Gastroesophageal sphincter (tissue), 4 donors: ENCODE measurements around the gene PHKA1. TPM values are rescaled to one million over a fixed set of nuclear protein-coding genes. Genes with fewer than 3 reads are reported as not detected.

Experiments used
- ATAC-seq: fragments of 150-250 bp; one replicate; pipeline ENCODE4 v1.9.1; 2016; ENCODE audit warnings: mild to moderate bottlenecking, moderate library complexity
- H3K27ac ChIP-seq, 4 donors: fragments of 200-600 bp; sonication (generic) in 3 of 4; 1 replicate in 3 of 4; 2 replicates in 1 of 4; pipeline ENCODE4 v1.5.1; 2016 to 2019
- H3K27me3 ChIP-seq: fragments of 200-600 bp; sonication (generic); one replicate; pipeline ENCODE4 v1.5.1; 2019
- H3K36me3 ChIP-seq, 2 donors: fragments of 200-600 bp; sonication (generic); one replicate each; pipeline ENCODE4 v1.5.1; 2019; ENCODE audit warnings: control low read depth in 1 of 2
- H3K4me1 ChIP-seq, 3 donors: fragments of 200-600 bp; sonication (generic); 1 replicate in 2 of 3; 2 replicates in 1 of 3; pipeline ENCODE4 v1.5.1; 2016 to 2019; ENCODE audit warnings: control low read depth in 2 of 3
- H3K4me3 ChIP-seq, 2 donors: fragments of 200-600 bp; sonication (generic); one replicate each; pipeline ENCODE4 v1.5.1; 2019; ENCODE audit warnings: mild to moderate bottlenecking in 1 of 2, moderate library complexity in 1 of 2
- H3K9me3 ChIP-seq, 3 donors: fragments of 200-600 bp; sonication (generic); one replicate each; pipeline ENCODE4 v1.5.1; 2017 to 2019; ENCODE audit warnings: control low read depth in 2 of 3
- EP300 ChIP-seq: sonication (generic); formaldehyde crosslinking; IDR thresholded peaks from one replicate; pipeline ENCODE4 v1.6.1; 2017; ENCODE audit warnings: antibody characterized with exemption, mild to moderate bottlenecking
- POLR2A ChIP-seq, 2 donors: fragments of 450-650 bp; IDR thresholded peaks; one replicate each; pipeline ENCODE4 v1.6.1; 2017; ENCODE audit warnings: antibody characterized with exemption in 2 of 2, mild to moderate bottlenecking in 2 of 2, moderate library complexity in 1 of 2
- POLR2AphosphoS5 ChIP-seq: sonication (generic); formaldehyde crosslinking; IDR thresholded peaks from one replicate; pipeline ENCODE4 v1.6.1; 2017; ENCODE audit warnings: antibody characterized with exemption
- WGBS, 2 donors: methylation state at CpG; one replicate each; pipeline ENCODE4 v1.1.5; 2018; ENCODE audit warnings: low coverage in 1 of 2; 5-methylcytosine and 5-hydroxymethylcytosine counted together
- total RNA-seq, 4 donors: library from RNA; depleted of rRNA; stranded (reverse); fragments of >200 nt; gene quantifications; one replicate each; pipeline ENCODE4 v1.1.0, GENCODE V29; 2016
- TF ChIP-seq, protein P1 (sequence below), 4 experiments: fragments of 200-600 bp in 2 of 4; fragments of 450-650 bp in 2 of 4; sonication (generic) in 1 of 4; IDR thresholded peaks; one replicate each; pipeline ENCODE4 v1.5.1; 2017 to 2019; ENCODE audit warnings: antibody characterized with exemption in 4 of 4, mild to moderate bottlenecking in 2 of 4, moderate library complexity in 2 of 4

Gene PHKA1
- total RNA-seq, 4 donors from 2014 or later = 4.5 to 22.9 (median 15.7) TPM

DNA sequence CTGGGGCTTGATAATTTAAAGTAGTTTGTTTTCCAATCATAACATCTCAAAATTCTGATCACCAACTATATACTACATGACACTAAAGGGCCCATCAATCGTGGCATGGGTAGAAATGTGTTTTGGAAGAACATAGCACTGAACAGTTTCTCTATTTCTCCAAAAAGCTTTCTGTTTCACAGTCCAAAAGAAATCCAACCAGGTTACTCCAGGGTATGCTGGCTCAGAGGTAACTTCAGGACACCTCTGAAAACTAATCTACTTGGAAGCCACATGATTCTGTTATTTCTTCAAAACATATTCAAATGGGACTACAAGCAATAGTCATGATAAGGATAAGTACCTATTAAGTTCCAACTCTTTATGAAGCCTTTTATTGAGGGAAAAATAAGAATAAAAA is 8.3 kb downstream of the PHKA1 start:
- ATAC-seq = no peak
- whole genome bisulfite sequencing, 2 donors = 0 to 50% methylated on average over 1 of the region's 1 CpG
- TF ChIP-seq POLR2AphosphoS5 = no peak
- no peak for TF ChIP-seq EP300
- no peak for TF ChIP-seq POLR2A (IDR thresholded peaks at IDR 0.05)
- TF ChIP-seq, protein P1, sequence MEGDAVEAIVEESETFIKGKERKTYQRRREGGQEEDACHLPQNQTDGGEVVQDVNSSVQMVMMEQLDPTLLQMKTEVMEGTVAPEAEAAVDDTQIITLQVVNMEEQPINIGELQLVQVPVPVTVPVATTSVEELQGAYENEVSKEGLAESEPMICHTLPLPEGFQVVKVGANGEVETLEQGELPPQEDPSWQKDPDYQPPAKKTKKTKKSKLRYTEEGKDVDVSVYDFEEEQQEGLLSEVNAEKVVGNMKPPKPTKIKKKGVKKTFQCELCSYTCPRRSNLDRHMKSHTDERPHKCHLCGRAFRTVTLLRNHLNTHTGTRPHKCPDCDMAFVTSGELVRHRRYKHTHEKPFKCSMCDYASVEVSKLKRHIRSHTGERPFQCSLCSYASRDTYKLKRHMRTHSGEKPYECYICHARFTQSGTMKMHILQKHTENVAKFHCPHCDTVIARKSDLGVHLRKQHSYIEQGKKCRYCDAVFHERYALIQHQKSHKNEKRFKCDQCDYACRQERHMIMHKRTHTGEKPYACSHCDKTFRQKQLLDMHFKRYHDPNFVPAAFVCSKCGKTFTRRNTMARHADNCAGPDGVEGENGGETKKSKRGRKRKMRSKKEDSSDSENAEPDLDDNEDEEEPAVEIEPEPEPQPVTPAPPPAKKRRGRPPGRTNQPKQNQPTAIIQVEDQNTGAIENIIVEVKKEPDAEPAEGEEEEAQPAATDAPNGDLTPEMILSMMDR (IDR thresholded peaks at IDR 0.05) = no peak
- no peaks in the 10 kb centered on the region for H3K36me3 ChIP-seq
- no peaks in the 10 kb centered on the region for H3K9me3 ChIP-seq
- peak overlapping the region in 1 of 4 donors; percentile 29 for H3K27ac ChIP-seq
- H3K4me3 ChIP-seq = no peak overlapping the region
- no peaks in the 10 kb centered on the region for H3K27me3 ChIP-seq
- H3K4me1 ChIP-seq = no peaks in the 10 kb centered on the region

DNA sequence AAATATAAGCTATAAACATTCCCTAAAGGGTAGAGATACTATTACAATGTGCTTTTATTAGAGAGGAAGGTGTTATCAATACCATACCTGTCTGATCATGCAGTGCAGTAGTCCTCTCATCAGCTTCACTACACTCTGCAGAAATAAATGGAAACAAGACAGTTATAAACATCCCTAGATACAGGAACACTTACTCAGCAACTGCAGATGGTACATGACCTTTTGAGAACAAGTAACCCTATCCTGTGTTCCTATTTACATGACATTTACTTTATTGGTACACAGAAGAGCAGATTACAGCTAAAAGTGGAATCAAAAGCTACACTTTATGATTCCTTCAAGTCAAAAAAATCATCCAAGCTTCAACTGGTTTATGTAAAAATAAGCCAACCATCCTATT is 9.0 kb downstream of the PHKA1 start:
- ATAC-seq = no peak
- Histone ChIP-seq H3K27me3 (no peaks in the 10 kb centered on the region), H3K27ac (peak overlapping the region in 1 of 4 donors; percentile 29), H3K4me1 (no peaks in the 10 kb centered on the region), H3K9me3 (no peaks in the 10 kb centered on the region), H3K36me3 (no peaks in the 10 kb centered on the region), H3K4me3 (no peak overlapping the region)
- TF ChIP-seq EP300 (no peak), POLR2AphosphoS5 (no peak), POLR2A (IDR thresholded peaks at IDR 0.05) (no peak)
- TF ChIP-seq, protein P1 (IDR thresholded peaks at IDR 0.05) = no peak

DNA sequence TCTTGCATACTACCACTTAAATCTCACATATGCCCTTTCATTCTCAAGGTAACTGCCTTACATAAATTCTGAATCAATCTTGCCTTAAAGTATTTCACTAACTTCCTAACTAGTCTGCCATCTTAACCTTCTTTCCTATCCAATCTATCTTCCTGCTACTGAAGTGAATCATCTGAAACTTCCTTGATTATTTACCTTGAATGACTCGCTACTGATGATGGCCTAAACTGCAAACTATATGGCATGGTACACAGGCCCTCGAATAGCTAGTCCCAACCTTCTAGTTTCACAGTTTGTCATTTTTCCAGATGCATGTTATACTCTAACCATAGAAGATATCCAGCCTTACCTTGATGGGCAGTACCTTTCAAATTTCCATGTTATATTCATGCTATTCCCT is 19.9 kb downstream of the PHKA1 start:
- Histone ChIP-seq H3K27me3 (no peaks in the 10 kb centered on the region), H3K9me3 (no peaks in the 10 kb centered on the region), H3K27ac (no peak overlapping the region), H3K36me3 (no peaks in the 10 kb centered on the region), H3K4me3 (no peak overlapping the region), H3K4me1 (no peaks in the 10 kb centered on the region)
- ATAC-seq = no peak
- WGBS, 2 donors = 76 to 88% methylated on average over 2 of the region's 2 CpGs
- no peak for TF ChIP-seq EP300

DNA sequence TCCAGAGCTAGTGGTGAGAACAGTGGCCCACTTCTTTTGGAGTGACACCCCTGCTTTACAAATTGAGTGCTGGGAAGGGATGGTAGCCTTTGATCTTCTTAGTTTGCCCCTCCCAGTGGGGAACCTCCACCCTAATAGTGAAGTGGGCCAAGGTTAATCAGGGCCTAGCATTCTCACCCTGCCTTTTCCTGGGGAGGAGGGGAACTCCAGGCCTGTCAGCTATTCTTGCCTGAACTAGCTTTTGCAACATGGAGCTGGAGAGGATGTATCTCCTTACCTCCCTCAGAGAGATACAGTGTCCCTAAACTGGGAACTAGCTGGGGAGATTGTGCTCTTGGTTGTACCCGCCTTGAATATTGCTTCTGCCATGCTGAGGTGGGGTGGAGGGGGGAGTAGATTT is 20.6 kb downstream of the PHKA1 start:
- Histone ChIP-seq H3K4me3 (no peak overlapping the region), H3K27ac (no peak overlapping the region), H3K36me3 (no peaks in the 10 kb centered on the region), H3K27me3 (no peaks in the 10 kb centered on the region), H3K4me1 (no peaks in the 10 kb centered on the region), H3K9me3 (no peaks in the 10 kb centered on the region)
- no peak for TF ChIP-seq POLR2AphosphoS5
- TF ChIP-seq POLR2A (IDR thresholded peaks at IDR 0.05) = no peak
- TF ChIP-seq, protein P1 (IDR thresholded peaks at IDR 0.05) = no peak
- no peak for TF ChIP-seq EP300
- ATAC-seq = no peak
- WGBS, 2 donors = 57% methylated on average over 1 of the region's 1 CpG; no CpG with 5 or more reads in 1 of the 2 donors

DNA sequence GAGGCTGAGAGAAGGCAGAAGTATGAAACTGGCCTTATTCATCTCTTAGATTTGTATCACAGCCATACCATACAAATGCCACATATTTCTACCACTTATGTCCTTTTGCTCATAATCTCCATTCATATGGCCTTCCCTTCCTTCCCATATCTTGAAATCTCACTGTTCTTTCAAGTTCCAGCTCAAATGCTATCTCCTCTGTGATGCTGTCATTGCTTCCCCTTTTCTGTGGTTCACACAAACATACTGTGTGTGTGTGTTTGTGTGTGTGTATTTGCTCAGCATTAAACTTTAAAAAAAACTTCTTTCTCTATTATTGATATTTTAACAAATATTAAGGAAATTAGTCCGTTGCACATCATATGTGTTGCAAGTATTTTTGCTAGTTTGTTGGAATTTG is 26.7 kb downstream of the PHKA1 start:
- Histone ChIP-seq H3K27me3 (no peaks in the 10 kb centered on the region), H3K4me3 (no peak overlapping the region), H3K4me1 (no peaks in the 10 kb centered on the region), H3K9me3 (no peaks in the 10 kb centered on the region), H3K36me3 (no peaks in the 10 kb centered on the region), H3K27ac (no peak overlapping the region)
- TF ChIP-seq, protein P1 (IDR thresholded peaks at IDR 0.05) = no peak
- TF ChIP-seq EP300 (no peak), POLR2AphosphoS5 (no peak), POLR2A (IDR thresholded peaks at IDR 0.05) (no peak)
- 40 to 80% methylated on average over 1 of the region's 1 CpG for WGBS, 2 donors
- ATAC-seq = no peak
